GM13977 (cell line): ENCODE results near the gene FEM1B.

Experiments used
- DNase-seq: peaks from one replicate; pipeline ENCODE4 v3.0.0; 2012; ENCODE audit warnings: low spot score
- CTCF ChIP-seq: IDR thresholded peaks from 2 replicates; pipeline ENCODE4 v1.5.1; 2012; ENCODE audit warnings: mild to moderate bottlenecking, control low read depth; ENCODE audit not compliant: insufficient read depth; ENCODE audit errors: extremely low read depth, missing control alignments
- in situ Hi-C: fragments of 300-500 bp; cut with MboI; formaldehyde crosslinking; loops from one replicate; pipeline ENCODE4 v1.12.0; 2022; ENCODE audit warnings: low sequenced_read_pairs, low pct_unique_long_range_greater_than_20kb, mixed read lengths, inconsistent platforms; ENCODE audit not compliant: unreplicated experiment

The FEM1B gene

DNA sequence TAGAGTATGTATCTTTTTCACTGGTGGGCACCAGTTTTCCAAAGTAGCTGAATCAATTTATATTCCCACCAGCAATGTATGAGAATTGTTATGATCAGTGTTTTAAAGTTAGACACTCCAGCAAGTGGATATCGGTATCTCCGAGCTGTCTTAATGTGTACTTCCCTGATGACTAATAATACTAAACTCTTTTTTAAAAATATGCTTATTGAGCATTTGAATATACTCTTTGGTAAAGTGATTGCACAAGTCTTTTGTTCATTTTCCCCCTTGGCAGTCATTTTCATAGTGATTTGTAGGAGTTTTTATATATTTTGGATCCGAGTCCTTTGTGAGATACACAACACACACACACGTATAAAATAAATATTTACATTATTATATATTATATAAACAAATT, 12.5 kb upstream of the FEM1B start:
- in situ Hi-C loops: no loop called here
- DNase-seq: no peak
- no peak for TF ChIP-seq CTCF

DNA sequence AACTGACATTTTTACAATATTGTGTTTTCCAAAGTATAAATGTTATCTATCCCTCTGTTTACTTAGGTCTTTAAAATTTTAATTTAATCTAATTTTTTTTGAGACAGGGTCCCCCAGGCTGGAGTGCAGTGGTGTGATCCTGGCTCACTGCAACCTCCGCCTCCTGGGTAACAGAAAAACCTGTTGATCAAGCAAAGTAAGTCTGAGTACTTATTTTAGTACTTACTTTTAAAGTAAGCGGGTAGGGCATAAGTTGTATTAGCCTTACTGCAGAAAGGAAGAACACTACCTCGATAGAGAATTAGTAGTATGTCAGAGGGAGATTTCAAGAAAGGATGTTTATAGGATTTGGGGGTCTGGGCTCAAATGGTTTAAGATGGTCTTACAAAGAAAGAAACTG, 11.9 kb upstream of the FEM1B start:
- no peak for TF ChIP-seq CTCF
- DNase-seq: no peak

GRCh38 chr15:68268405-68268804, 9.1 kb upstream of the FEM1B start:
- DNase-seq: no peak
- in situ Hi-C loops: no loop called here
- no peak for TF ChIP-seq CTCF

More for the DNA sequence above, 11.9 kb upstream of the FEM1B start:
- in situ Hi-C loops: no loop called here

- TF ChIP-seq CTCF: no peak
- DNase-seq: no peak
- in situ Hi-C loops: no loop called here
These were observed 5.6 kb upstream of the FEM1B start for GRCh38 chr15:68271854-68272471.

- DNase-seq: no peak
- TF ChIP-seq CTCF: no peak
- in situ Hi-C loops: no loop called here
These were observed 4.7 kb upstream of the FEM1B start for GRCh38 chr15:68272721-68273271.

DNA sequence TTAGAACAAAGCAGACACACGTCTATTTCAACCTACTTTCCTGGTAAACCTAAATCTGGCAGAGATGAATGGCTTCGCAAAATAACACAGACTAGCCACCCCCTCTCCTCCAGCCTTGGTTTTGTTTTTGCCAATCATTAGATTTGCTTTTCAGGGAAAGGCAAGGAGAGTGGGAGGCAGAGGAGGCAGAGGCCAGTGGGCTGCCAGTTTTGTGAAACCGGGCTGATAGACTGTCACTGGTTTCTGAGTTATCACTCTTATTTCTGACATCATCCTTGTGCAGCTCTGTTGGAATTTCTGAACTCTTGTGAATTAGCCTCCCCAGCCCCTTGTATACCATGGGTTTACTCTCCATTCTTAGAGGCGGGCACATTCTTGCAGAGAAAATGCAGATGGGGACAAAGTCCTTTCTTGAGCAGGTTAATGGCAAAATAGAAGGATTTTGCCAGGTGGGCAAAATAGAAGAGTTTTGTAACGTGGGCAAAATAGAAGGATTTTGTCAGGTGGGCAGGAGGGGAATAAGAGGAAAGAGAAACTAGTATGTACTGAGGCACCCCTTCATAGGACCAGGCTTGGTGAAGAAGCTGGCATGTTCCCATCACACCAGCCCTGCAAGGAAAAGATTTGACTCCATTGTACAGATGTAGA, 3.2 kb upstream of the FEM1B start:
- no peak for TF ChIP-seq CTCF
- in situ Hi-C loops: no loop called here
- no peak for DNase-seq
